AG10803 (cell line): ENCODE measurements around the gene PLIN3.
"Not testable (repeated sequence)": the region's sequence is repeated elsewhere in the genome, so short reads cannot be mapped to it uniquely, and the experiment has no call there.

Experiments used
- DNase-seq: peaks from one replicate; pipeline ENCODE4 v3.0.0; 2010; ENCODE audit warnings: low read depth
- H3K4me3 ChIP-seq: 2 replicates; pipeline ENCODE4 v1.5.1; 2011; ENCODE audit warnings: mild to moderate bottlenecking, low read length, control low read depth
- CTCF ChIP-seq: conservative IDR thresholded peaks from 2 replicates; pipeline ENCODE4 v1.5.1; 2011; ENCODE audit warnings: mild to moderate bottlenecking, low read length, control low read depth, inconsistent platforms

PLIN3 gene

GRCh38 chr19:4807188-4807587 lies 60.3 kb downstream of the PLIN3 start:
- no peak overlapping the region for H3K4me3 ChIP-seq
- TF ChIP-seq CTCF = no peak
- DNase-seq = no peak

- H3K4me3 ChIP-seq = no peak overlapping the region
- no peak for TF ChIP-seq CTCF
- no peak for DNase-seq
These were observed 61.1 kb downstream of the PLIN3 start for GRCh38 chr19:4806384-4806783.

GRCh38 chr19:4805140-4805539 lies 62.3 kb downstream of the PLIN3 start:
- not testable (repeated sequence) for DNase-seq, H3K4me3 ChIP-seq

- TF ChIP-seq CTCF = peak; percentile 70
- H3K4me3 ChIP-seq = no peak overlapping the region
- peak; percentile 25 for DNase-seq
These were observed 63.5 kb downstream of the PLIN3 start for GRCh38 chr19:4803736-4804695.

GRCh38 chr19:4802711-4803110 lies 64.8 kb downstream of the PLIN3 start:
- TF ChIP-seq CTCF = no peak
- no peak for DNase-seq
- H3K4me3 ChIP-seq = no peak overlapping the region

- no peak for DNase-seq
- no peak for TF ChIP-seq CTCF
- no peak overlapping the region for H3K4me3 ChIP-seq
These were observed 66.3 kb downstream of the PLIN3 start for GRCh38 chr19:4801085-4801619.

- no peak for TF ChIP-seq CTCF
- DNase-seq = no peak
- no peak overlapping the region for H3K4me3 ChIP-seq
These were observed 66.8 kb downstream of the PLIN3 start for GRCh38 chr19:4800591-4801081.
